Thoracic aorta (tissue), 2 donors: ENCODE data around the gene RANBP1. TPM values are rescaled to one million over a fixed set of nuclear protein-coding genes. Genes with fewer than 3 reads are reported as not detected.

Experiments used
- ATAC-seq: fragments of 150-250 bp; one replicate; pipeline ENCODE4 v1.8.0; 2017; ENCODE audit warnings: low read depth; ENCODE audit not compliant: insufficient number of reproducible peaks, low FRiP score
- DNase-seq: peaks from one replicate; pipeline ENCODE4 v3.0.0-alpha.2; 2020; ENCODE audit warnings: low spot score
- H3K27ac ChIP-seq, 2 donors: fragments of 200-600 bp; sonication (generic); 1 replicate in 1 of 2; 2 replicates in 1 of 2; pipeline ENCODE4 v1.5.1; 2016; ENCODE audit warnings: mild to moderate bottlenecking in 2 of 2, moderate library complexity in 2 of 2
- H3K27me3 ChIP-seq: fragments of 200-600 bp; sonication (generic); replicated peaks from 2 replicates; pipeline ENCODE4 v1.6.0; 2016; ENCODE audit warnings: mild to moderate bottlenecking; ENCODE audit not compliant: insufficient read depth
- H3K36me3 ChIP-seq: fragments of 200-600 bp; sonication (generic); one replicate; pipeline ENCODE4 v1.5.1; 2016
- H3K4me1 ChIP-seq, 2 donors: fragments of 200-600 bp; sonication (generic); 1 replicate in 1 of 2; 2 replicates in 1 of 2; pipeline versions ENCODE4 v1.5.1 to v1.6.0; 2016; ENCODE audit warnings: low read depth in 2 of 2, mild to moderate bottlenecking in 1 of 2; ENCODE audit not compliant: control insufficient read depth in 1 of 2
- H3K4me3 ChIP-seq: fragments of 200-600 bp; sonication (generic); 2 replicates; pipeline ENCODE4 v1.5.1; 2016; ENCODE audit warnings: mild to moderate bottlenecking
- H3K9me3 ChIP-seq: fragments of 200-600 bp; sonication (generic); 2 replicates; pipeline ENCODE4 v1.5.1; 2016
- total RNA-seq, 2 donors: library from RNA; depleted of rRNA; stranded (reverse); fragments of >200 nt; gene quantifications; one replicate each; pipeline versions ENCODE4 v1.1.0 to v1.2.3, GENCODE V29; 2016
- TF ChIP-seq, protein P1 (sequence below): fragments of 200-600 bp; sonication (generic); IDR thresholded peaks from one replicate; pipeline ENCODE4 v1.5.1; 2019; ENCODE audit warnings: antibody characterized with exemption

Gene RANBP1
- total RNA-seq, 2 donors from 2014 or later: 130 to 140 TPM

DNA sequence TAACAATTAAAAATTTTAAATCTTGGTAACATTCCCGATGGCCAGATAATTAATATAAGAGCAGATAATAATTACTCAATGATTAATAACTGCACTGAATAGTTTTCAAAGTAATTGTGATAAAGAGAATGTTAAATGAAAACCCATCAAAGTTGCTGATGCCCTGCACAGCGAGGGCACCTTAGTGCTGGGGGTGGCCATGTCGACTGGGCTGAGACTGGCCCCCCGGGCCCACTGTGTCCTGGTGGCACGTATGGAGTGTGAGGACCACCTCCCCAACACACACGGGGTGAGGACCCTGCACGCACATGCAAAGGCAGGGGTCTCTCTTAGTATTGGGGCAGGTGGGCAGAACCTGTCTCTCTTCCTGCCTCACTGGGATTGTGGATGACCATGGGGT lies 50.0 kb downstream of the RANBP1 start:
- Histone ChIP-seq H3K27ac (no peak overlapping the region), H3K4me1 (no peaks in the 10 kb centered on the region), H3K9me3 (no peaks in the 10 kb centered on the region), H3K27me3 (no peaks in the 10 kb centered on the region), H3K36me3 (no peaks in the 10 kb centered on the region), H3K4me3 (no peak overlapping the region)
- ATAC-seq: no peak
- no peak for DNase-seq
- TF ChIP-seq, protein P1, sequence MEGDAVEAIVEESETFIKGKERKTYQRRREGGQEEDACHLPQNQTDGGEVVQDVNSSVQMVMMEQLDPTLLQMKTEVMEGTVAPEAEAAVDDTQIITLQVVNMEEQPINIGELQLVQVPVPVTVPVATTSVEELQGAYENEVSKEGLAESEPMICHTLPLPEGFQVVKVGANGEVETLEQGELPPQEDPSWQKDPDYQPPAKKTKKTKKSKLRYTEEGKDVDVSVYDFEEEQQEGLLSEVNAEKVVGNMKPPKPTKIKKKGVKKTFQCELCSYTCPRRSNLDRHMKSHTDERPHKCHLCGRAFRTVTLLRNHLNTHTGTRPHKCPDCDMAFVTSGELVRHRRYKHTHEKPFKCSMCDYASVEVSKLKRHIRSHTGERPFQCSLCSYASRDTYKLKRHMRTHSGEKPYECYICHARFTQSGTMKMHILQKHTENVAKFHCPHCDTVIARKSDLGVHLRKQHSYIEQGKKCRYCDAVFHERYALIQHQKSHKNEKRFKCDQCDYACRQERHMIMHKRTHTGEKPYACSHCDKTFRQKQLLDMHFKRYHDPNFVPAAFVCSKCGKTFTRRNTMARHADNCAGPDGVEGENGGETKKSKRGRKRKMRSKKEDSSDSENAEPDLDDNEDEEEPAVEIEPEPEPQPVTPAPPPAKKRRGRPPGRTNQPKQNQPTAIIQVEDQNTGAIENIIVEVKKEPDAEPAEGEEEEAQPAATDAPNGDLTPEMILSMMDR: no peak

DNA sequence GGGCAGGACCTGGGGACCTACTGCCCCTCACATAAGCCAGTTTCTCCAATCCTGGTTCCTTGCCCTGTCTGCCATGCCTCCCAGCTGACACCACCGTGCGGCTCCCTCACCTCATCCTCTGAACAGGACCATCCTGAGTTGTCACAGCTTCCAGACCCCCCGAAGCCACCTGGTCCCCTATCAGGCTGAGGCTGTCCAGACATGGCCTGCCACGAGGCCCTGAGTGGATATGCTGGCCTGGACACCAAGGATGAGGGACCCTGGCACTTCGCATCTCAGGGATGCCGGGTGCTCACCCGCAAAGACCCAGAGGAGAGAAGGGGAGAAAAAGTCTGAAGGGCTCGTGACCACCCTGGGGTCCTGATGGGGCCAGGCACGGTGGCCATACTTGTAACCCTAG lies 50.8 kb downstream of the RANBP1 start:
- ATAC-seq: no peak

DNA sequence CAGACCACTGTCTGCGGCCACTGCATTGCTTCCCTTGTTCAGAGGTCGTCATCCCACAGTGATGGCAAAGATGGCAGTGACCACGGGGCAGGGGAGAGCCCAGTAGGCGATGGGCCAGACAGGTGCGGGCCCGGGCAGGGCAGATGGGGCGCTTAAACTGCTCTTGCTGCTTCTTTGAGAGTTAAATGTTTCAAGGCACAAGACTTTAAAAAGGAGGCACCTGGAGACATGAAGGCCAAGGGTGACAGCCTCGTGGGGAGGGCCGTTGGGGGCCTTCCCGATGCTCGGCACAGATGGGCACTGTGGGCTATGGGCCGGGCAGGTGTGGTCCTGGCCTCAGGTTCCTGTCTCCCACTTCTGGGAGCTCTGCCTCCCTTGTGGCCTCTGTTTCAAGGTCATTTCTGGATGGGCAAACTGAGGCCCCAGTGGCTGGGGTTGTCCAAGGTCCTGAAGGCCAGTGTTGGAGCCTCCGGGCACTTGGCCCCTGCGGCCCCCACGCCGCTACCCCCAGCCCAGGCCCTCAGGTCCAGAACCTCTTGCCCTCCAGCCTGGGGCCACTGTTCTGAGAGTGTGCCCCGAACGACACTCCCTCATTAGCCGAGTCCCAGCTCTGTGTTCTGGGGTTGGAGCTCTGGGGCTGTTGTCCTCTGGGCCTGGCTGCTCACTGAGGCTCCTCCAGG lies 51.9 kb downstream of the RANBP1 start:
- no peak for ATAC-seq
- TF ChIP-seq, protein P1: no peak
- H3K27ac ChIP-seq: no peak overlapping the region

More for the DNA sequence above, 50.8 kb downstream of the RANBP1 start:
- H3K4me3 ChIP-seq: no peak overlapping the region
- DNase-seq: no peak
- no peaks in the 10 kb centered on the region for H3K36me3 ChIP-seq
- no peaks in the 10 kb centered on the region for H3K27me3 ChIP-seq
- TF ChIP-seq, protein P1: no peak
- no peak overlapping the region for H3K27ac ChIP-seq
- no peaks in the 10 kb centered on the region for H3K9me3 ChIP-seq
- H3K4me1 ChIP-seq: no peaks in the 10 kb centered on the region

DNA sequence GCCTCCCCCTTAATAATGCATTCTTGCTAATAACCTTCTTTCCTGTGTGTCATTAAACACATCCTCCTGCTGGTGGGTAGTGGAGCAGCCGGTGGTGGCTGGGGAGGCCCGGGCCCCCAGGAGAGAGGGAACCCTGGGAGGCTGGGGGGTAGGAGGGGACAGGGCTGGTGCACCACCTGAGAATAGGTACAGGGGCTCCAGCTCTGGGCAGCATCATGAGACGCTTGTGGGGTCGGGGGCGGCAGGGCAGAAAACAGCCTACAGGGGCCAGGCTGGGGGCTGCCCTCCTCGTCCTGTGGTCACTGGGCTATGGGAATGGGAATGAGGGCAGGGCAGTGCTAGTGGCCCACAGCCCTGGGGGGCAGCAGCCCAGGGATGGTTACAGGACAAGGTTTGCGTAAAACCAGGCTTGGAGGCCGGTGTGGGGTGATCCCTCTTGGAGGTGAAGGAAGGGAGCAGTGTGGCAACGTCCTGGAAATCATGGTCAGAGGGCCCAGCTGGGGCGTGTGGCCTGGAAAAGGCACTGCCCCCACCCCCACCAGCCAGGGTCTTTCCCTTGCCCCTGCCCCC lies 53.4 kb downstream of the RANBP1 start:
- DNase-seq (no peak), ATAC-seq (no peak)
- no peaks in the 10 kb centered on the region for H3K9me3 ChIP-seq
- H3K4me3 ChIP-seq: no peak overlapping the region
- no peaks in the 10 kb centered on the region for H3K36me3 ChIP-seq
- no peaks in the 10 kb centered on the region for H3K27me3 ChIP-seq
- H3K4me1 ChIP-seq: no peaks in the 10 kb centered on the region
- H3K27ac ChIP-seq: no peak overlapping the region
- TF ChIP-seq, protein P1: no peak

More for the DNA sequence above, 51.9 kb downstream of the RANBP1 start:
- Histone ChIP-seq H3K27me3 (no peaks in the 10 kb centered on the region), H3K9me3 (no peaks in the 10 kb centered on the region), H3K4me1 (no peaks in the 10 kb centered on the region), H3K36me3 (no peaks in the 10 kb centered on the region), H3K4me3 (no peak overlapping the region)
- no peak for DNase-seq

DNA sequence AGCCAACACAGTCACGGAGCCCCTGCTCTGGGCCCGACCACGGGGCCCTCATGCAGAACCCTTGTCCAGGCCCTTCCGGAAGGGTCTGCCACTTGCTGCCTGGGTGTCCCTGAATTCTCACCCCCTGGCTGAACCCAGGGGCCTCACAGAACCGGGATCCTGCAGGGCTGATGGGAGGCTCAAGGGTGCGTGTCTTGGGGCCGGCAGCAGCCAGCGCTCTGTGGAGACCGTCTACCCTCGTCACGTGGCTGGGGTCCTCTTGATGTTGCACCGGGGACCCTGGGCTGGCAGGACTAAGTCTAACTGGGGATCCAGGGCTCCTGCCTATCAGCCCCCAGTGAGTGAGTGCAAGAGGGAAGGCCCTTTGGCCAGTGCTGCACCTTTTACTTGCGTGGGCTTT lies 54.3 kb downstream of the RANBP1 start:
- DNase-seq (no peak), ATAC-seq (no peak)
- TF ChIP-seq, protein P1: no peak
- Histone ChIP-seq H3K4me3 (no peak overlapping the region), H3K9me3 (no peaks in the 10 kb centered on the region), H3K27me3 (no peaks in the 10 kb centered on the region), H3K36me3 (no peaks in the 10 kb centered on the region), H3K4me1 (no peaks in the 10 kb centered on the region), H3K27ac (no peak overlapping the region)
